Endodermal cell (in vitro differentiated cells): ENCODE results near the gene ABCA4. TPM values are rescaled to one million over a fixed set of nuclear protein-coding genes. Genes with fewer than 3 reads are reported as not detected.

ENCODE experiments used
- DNase-seq: peaks from one replicate; pipeline ENCODE4 v3.0.0-alpha.2; 2017
- H3K27ac ChIP-seq: 2 replicates; pipeline ENCODE4 v1.5.1; 2013; ENCODE audit warnings: mild to moderate bottlenecking, low read depth, low read length, moderate library complexity
- H3K27me3 ChIP-seq: 2 replicates; pipeline ENCODE4 v1.6.1; 2013; ENCODE audit warnings: mild to moderate bottlenecking, low read length, moderate library complexity; ENCODE audit not compliant: insufficient read depth, control insufficient read depth, poor library complexity, severe bottlenecking
- H3K36me3 ChIP-seq: 2 replicates; pipeline ENCODE4 v1.7.0; 2013; ENCODE audit warnings: mild to moderate bottlenecking, low read length, moderate library complexity; ENCODE audit not compliant: control insufficient read depth, insufficient read depth
- H3K4me1 ChIP-seq: one replicate; pipeline ENCODE4 v1.7.0; 2013; ENCODE audit warnings: low read length; ENCODE audit not compliant: control insufficient read depth, insufficient read depth
- H3K4me3 ChIP-seq: 2 replicates; pipeline ENCODE4 v1.5.1; 2013; ENCODE audit warnings: mild to moderate bottlenecking, low read length, moderate library complexity
- H3K9ac ChIP-seq: 2 replicates; pipeline ENCODE4 v1.6.1; 2013; ENCODE audit warnings: mild to moderate bottlenecking, low read length, moderate library complexity; ENCODE audit not compliant: poor library complexity, severe bottlenecking; ENCODE audit errors: extremely low read depth
- H3K9me3 ChIP-seq: 2 replicates; pipeline ENCODE4 v1.6.1; 2013; ENCODE audit warnings: mild to moderate bottlenecking, low read length, moderate library complexity; ENCODE audit not compliant: control insufficient read depth
- H3K27ac Mint-ChIP-seq: 2 replicates; pipeline ENCODE4 v1.8.0; 2020; ENCODE audit warnings: mixed read lengths
- H3K27me3 Mint-ChIP-seq: 2 replicates; pipeline ENCODE4 v1.8.0; 2021; ENCODE audit warnings: mild to moderate bottlenecking, mixed read lengths; ENCODE audit not compliant: insufficient read depth
- H3K36me3 Mint-ChIP-seq: 2 replicates; pipeline ENCODE4 v1.8.0; 2020; ENCODE audit warnings: low read depth, mixed read lengths
- H3K4me1 Mint-ChIP-seq: 2 replicates; pipeline ENCODE4 v1.8.0; 2020; ENCODE audit warnings: mixed read lengths
- H3K4me3 Mint-ChIP-seq: 2 replicates; pipeline ENCODE4 v1.8.0; 2020; ENCODE audit warnings: mild to moderate bottlenecking, moderate library complexity, mixed read lengths
- H3K9me3 Mint-ChIP-seq: 2 replicates; pipeline ENCODE4 v1.8.0; 2020; ENCODE audit warnings: mild to moderate bottlenecking, mixed read lengths
- WGBS, 2 experiments: methylation state at CpG; one replicate each; pipeline versions ENCODE4 v1.1.5 to v1.1.7; 2013; ENCODE audit warnings: missing lambda C conversion rate in 2 of 2, mixed read lengths in 1 of 2; ENCODE audit not compliant: insufficient coverage in 1 of 2, insufficient read length in 1 of 2; 5-methylcytosine and 5-hydroxymethylcytosine counted together
- total RNA-seq, 2 donors: library from RNA; stranded (reverse); fragmentation: NEBNext Ultra II Directional in 1 of 2; extraction: Animal tissue kit (Norgen Biotek cat#: 25700) in 1 of 2; gene quantifications; 2 replicates in 1 of 2; 3 replicates in 1 of 2; pipeline ENCODE4 v1.2.1, GENCODE V29; 2021
- TF ChIP-seq, protein P1 (sequence below): fragments of 200-600 bp; sonication (generic); conservative IDR thresholded peaks from 2 replicates; pipeline ENCODE4 v1.5.0; 2021; ENCODE audit warnings: antibody characterized with exemption, mild to moderate bottlenecking

ABCA4 gene
- total RNA-seq, 2 donors from 2014 or later = 1.6 to 1.7 TPM

GRCh38 chr1:94033849-94034248 lies 87.1 kb downstream of the ABCA4 start:
- Histone ChIP-seq H3K9me3 (no peaks in the 10 kb centered on the region), H3K9ac (no peak overlapping the region), H3K27ac (no peak overlapping the region), H3K4me3 (no peak overlapping the region), H3K4me1 (no peaks in the 10 kb centered on the region), H3K36me3 (no peaks in the 10 kb centered on the region), H3K27me3 (no peaks in the 10 kb centered on the region)
- Mint-ChIP-seq H3K27me3 (peaks cover 7% of the 10 kb centered on the region), H3K36me3 (no peaks in the 10 kb centered on the region), H3K27ac (no peak overlapping the region), H3K4me1 (peaks cover 24% of the 10 kb centered on the region), H3K9me3 (no peaks in the 10 kb centered on the region), H3K4me3 (no peak overlapping the region)
- 84 to 94% methylated on average over 2 to 3 of the region's 3 CpGs for WGBS, 2 experiments
- DNase-seq = no peak
- TF ChIP-seq, protein P1, sequence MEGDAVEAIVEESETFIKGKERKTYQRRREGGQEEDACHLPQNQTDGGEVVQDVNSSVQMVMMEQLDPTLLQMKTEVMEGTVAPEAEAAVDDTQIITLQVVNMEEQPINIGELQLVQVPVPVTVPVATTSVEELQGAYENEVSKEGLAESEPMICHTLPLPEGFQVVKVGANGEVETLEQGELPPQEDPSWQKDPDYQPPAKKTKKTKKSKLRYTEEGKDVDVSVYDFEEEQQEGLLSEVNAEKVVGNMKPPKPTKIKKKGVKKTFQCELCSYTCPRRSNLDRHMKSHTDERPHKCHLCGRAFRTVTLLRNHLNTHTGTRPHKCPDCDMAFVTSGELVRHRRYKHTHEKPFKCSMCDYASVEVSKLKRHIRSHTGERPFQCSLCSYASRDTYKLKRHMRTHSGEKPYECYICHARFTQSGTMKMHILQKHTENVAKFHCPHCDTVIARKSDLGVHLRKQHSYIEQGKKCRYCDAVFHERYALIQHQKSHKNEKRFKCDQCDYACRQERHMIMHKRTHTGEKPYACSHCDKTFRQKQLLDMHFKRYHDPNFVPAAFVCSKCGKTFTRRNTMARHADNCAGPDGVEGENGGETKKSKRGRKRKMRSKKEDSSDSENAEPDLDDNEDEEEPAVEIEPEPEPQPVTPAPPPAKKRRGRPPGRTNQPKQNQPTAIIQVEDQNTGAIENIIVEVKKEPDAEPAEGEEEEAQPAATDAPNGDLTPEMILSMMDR = no peak

- Histone ChIP-seq H3K4me3 (no peak overlapping the region), H3K4me1 (no peaks in the 10 kb centered on the region), H3K9me3 (no peaks in the 10 kb centered on the region), H3K36me3 (no peaks in the 10 kb centered on the region), H3K27me3 (no peaks in the 10 kb centered on the region), H3K9ac (no peak overlapping the region), H3K27ac (no peak overlapping the region)
- no peaks in the 10 kb centered on the region for H3K9me3 Mint-ChIP-seq
- no peaks in the 10 kb centered on the region for H3K36me3 Mint-ChIP-seq
- TF ChIP-seq, protein P1 = no peak
- no peak overlapping the region for H3K4me3 Mint-ChIP-seq
- H3K4me1 Mint-ChIP-seq = peaks cover 19% of the 10 kb centered on the region
- WGBS, 2 experiments = 81% methylated on average over 2 of the region's 3 CpGs; no CpG with 5 or more reads in 1 of the 2 experiments
- no peak for DNase-seq
- peaks cover 7% of the 10 kb centered on the region for H3K27me3 Mint-ChIP-seq
- no peak overlapping the region for H3K27ac Mint-ChIP-seq
Observed at GRCh38 chr1:94032637-94033036, 88.3 kb downstream of the ABCA4 start.

DNA sequence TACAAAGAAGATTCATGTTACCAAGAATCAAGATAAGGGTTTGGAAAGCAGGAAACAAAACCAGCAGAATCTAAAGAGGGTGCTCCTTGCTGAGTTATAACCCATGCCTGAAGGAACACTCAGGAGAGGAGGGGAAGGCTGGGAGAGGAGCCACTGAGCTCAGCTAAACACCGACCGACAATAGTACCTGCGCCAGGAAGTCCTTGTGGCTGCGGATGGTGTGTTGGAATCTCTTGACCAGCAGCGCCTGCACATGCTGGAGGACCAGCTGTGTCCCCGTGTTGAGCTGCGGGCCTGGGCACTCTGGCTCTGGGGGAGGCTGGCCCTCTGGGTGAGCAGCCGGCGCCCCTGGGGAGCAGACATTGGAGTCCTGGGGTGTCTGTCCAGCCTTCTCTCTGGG lies 89.4 kb downstream of the ABCA4 start:
- Mint-ChIP-seq H3K27ac (no peak overlapping the region), H3K36me3 (no peaks in the 10 kb centered on the region), H3K4me3 (no peak overlapping the region), H3K9me3 (no peaks in the 10 kb centered on the region), H3K27me3 (no peaks in the 10 kb centered on the region), H3K4me1 (peaks cover 19% of the 10 kb centered on the region)
- DNase-seq = no peak
- Histone ChIP-seq H3K9ac (no peak overlapping the region), H3K4me1 (no peaks in the 10 kb centered on the region), H3K27me3 (no peaks in the 10 kb centered on the region), H3K4me3 (no peak overlapping the region), H3K9me3 (no peaks in the 10 kb centered on the region), H3K36me3 (no peaks in the 10 kb centered on the region), H3K27ac (no peak overlapping the region)
- 90 to 92% methylated on average over 4 to 9 of the region's 9 CpGs for WGBS, 2 experiments
- TF ChIP-seq, protein P1 = no peak
